ENCODE data around the gene C1orf21.
A peak's percentile ranks its signal among the peaks of the same experiment; 100 is the strongest.
"Not testable (repeated sequence)": the region's sequence is repeated elsewhere in the genome, so short reads cannot be mapped to it uniquely, and the experiment has no call there.

Gene C1orf21, protein sequence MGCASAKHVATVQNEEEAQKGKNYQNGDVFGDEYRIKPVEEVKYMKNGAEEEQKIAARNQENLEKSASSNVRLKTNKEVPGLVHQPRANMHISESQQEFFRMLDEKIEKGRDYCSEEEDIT

GRCh38 chr1:184386312-184387068, at the start of gene C1orf21:
Gene C1orf21 (plus strand): TSS chr1:184387029. CDS start chr1:184477510, 90,481 bp downstream.
- peak; percentile 71 for DNase-seq (ENCODE audit: low read depth)

- not testable (repeated sequence) for DNase-seq (ENCODE audit: low read depth)
These were observed 49.0 kb upstream of the C1orf21 start for GRCh38 chr1:184337865-184338264.

GRCh38 chr1:184340984-184341383, 45.8 kb upstream of the C1orf21 start:
- no peak for DNase-seq (ENCODE audit: low read depth)

GRCh38 chr1:184350573-184350972, 36.3 kb upstream of the C1orf21 start:
- DNase-seq (ENCODE audit: low read depth) = no peak

DNA sequence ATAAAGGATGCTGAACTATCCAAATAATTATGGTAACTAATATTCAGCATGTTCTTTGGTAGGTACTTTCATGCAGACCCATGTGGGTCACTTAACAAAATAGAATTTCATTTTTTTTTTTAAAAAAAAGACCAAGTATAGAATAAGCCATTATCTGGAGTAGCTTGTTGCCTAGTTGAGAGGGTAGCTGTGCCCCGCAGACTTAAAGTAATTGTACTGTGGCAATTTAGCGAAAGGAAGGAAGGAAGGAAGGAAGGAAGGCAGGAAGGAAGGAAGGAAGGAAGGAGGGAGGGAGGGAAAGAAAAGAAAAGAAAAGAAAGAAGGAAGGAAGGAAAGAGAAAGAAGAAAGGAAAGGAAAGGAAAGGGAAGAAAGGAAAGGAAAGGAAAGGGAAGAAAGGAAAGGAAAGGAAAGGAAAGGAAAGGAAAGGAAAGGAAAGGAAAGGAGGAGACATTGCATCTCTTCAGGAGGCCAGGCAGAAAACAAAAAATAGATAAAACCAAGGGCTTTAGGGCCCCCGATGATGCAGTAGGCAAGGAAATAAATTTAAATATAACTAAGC, 35.3 kb upstream of the C1orf21 start:
- DNase-seq (ENCODE audit: low read depth) = no peak

DNA sequence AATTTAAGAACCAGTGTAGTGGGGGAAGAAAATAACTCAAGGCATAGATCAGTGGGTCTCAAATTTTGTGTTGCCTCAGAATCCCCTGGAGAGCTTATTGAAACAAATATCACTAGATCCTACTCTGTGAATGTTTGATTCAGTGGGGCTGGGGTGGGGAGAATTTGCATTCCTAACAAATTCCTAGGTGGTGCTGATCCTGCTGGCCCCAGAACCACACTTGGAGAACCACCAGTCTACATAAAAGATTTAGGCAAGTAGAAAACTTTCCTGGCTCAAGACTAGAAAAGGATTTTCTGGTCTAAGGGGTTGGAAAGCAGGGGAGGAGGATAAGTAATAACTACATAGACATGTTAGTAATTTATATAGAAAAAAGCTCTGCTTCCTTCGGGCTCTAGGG, 34.1 kb upstream of the C1orf21 start:
- no peak for DNase-seq (ENCODE audit: low read depth)

DNA sequence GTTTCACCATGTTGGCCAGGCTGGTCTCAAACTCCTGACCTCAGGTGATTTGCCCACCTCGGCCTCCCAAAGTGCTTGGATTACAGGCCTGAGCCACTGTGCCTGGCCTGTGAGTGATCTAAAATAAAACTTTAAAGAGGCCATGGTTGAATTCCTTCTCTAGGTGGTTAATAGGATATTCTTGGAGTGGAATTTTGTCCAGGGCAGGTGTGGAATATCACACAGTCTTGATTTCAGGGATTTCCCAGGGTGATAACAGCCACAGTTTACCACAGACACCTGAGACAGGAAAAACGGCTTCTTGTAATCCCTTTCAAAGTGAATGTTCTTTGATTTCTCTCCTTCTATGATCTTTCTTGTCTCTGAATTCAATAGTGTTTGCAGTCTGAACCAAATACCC, 32.1 kb upstream of the C1orf21 start:
- no peak for DNase-seq (ENCODE audit: low read depth)

GRCh38 chr1:184356891-184357290, 29.9 kb upstream of the C1orf21 start:
- no peak for DNase-seq (ENCODE audit: low read depth)

DNA sequence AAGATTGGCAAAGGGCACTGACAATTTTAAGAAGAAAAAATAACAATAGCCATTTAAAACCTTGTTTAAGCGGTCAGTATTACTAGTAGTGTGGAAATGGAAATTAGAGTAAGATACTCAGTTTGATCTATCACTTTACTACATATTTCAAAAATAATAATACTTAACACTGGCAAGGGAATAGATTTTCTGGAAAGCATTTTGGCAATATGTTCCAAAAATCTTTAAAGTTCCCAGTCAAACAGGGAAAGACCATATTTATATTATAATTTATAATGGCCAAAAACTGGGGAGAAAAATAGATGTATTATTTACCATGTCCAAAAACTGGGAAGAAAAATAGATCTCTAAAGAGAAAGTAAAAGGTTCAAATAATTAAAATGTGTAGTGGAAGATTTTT, 28.6 kb upstream of the C1orf21 start:
- DNase-seq (ENCODE audit: low read depth) = no peak

GRCh38 chr1:184359909-184360308, 26.9 kb upstream of the C1orf21 start:
- no peak for DNase-seq (ENCODE audit: low read depth)

DNA sequence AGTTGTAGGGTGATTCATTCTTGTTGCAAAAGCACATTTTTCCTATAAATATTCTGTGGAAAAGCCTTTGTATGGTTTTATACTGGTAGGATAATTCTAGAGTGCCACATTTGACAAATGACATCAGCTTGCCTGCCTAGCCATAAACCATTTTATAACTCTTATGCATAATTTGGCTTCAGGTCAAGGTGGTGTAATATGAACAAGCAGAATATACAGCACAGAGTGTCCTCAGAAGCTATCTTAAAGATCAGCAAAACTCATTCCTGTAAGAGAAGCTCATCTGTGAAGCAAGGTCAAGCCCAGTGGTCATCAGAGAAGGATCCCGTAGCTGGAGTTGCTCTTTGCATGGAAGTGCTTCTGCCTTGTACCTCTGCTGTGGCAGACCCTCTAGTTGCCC, 24.0 kb upstream of the C1orf21 start:
- DNase-seq (ENCODE audit: low read depth) = no peak

GRCh38 chr1:184365699-184366098, 21.1 kb upstream of the C1orf21 start:
- no peak for DNase-seq (ENCODE audit: low read depth)

DNA sequence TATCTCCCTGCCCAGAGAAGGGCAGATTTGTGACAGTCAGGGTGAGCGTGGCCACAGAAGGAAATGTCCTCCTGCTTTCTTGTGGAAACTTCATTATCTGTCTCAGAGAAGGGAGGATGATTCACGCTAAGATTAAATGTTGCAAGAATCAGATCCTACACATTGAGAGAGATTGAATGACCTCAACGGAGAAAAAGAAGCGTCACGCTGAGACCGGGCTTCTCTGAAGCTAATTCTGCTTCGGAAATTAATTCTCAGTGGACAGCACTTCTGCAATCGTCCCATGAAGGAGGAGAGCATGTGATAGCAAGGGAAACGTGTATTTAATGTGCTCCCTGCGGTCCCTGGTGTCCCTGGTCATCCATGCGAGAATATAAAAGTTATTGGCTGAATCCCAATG, 19.8 kb upstream of the C1orf21 start:
- DNase-seq (ENCODE audit: low read depth) = no peak

GRCh38 chr1:184367427-184368038, 19.3 kb upstream of the C1orf21 start:
- DNase-seq (ENCODE audit: low read depth) = no peak

GRCh38 chr1:184368354-184368753, 18.5 kb upstream of the C1orf21 start:
- no peak for DNase-seq (ENCODE audit: low read depth)

DNA sequence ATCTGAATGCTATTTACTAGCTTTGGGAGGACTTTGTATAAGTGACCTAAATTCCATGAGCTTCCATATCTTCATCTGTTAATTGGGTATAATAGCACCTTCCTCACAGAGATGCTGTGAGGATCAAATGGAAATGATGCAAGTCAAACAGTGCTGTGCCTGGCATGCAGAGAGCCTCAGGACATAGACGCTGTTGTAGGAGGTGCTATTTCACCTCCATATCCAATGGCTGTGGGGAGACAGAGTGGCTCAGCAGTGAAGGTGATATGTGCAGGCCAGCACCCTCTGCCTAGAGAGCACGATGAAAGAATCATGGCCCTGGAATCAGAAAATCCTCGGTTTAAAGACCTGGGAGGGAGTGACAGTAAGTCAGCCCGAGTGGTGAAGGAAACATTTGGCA, 16.0 kb upstream of the C1orf21 start:
- DNase-seq (ENCODE audit: low read depth) = no peak

- no peak for DNase-seq (ENCODE audit: low read depth)
These were observed 13.7 kb upstream of the C1orf21 start for GRCh38 chr1:184373155-184373554.

DNA sequence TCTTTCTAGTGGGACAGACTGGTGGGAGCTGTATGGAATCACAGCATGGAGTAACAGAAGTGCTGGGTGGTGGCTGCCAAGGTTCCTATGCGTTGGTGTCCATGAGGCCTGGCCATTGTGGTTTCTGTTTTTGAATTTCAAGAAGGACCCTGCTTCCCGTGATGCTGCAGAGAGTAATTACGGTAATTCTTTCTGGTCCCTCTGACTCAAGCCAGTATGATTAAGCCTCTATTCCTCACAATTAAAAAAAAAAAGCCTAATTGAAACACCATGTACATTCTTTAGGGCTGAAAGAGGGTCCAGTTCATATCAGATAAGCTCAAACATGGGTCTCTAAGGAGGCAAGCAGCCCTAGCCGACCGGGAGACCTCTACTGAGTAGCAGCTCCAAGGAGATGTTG, 10.5 kb upstream of the C1orf21 start:
- DNase-seq (ENCODE audit: low read depth) = no peak

DNA sequence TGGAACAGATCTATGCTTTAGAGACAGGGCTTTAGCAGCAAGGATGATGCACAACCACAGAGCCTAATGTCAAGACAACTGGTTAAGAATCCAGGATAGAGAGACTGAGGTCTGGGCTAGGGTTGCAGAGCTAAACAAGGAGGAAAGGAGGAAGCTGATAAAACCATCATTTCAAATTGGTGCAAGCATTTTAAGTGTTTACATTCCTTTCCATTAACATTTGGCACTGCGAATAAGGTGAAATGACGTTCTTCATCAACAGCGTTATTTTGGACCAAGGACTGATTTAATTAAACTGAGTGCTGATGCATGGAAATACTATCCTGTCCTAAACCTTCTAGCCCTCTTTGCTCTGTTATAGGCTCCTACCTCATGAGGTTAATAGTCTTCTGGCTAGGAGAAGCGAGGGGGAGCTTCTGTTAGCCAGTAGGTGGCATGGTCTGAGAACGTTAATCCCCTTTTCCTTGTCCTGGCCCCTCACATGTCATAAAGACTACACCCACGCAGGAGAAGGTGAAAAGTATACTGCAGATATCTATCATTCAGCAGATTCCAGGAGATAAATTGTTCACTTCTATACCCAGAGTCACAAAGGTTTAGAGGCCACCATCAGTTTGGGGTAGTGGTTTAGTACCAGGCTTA, 7.6 kb upstream of the C1orf21 start:
- DNase-seq (ENCODE audit: low read depth) = no peak

- no peak for DNase-seq (ENCODE audit: low read depth)
These were observed 6.4 kb upstream of the C1orf21 start for GRCh38 chr1:184380468-184380867.

GRCh38 chr1:184383772-184384323, 3.0 kb upstream of the C1orf21 start:
- DNase-seq (ENCODE audit: low read depth) = no peak

GRCh38 chr1:184385865-184386311, 941 bp upstream of the C1orf21 start:
- DNase-seq (ENCODE audit: low read depth) = no peak
